Suppressor macrophage treated with lipopolysaccharide for 4 hours (primary cell): ENCODE measurements around the gene YJEFN3.

ENCODE experiments used
- DNase-seq: peaks from one replicate; pipeline ENCODE4 v3.0.0-alpha.2; 2020

Gene YJEFN3

GRCh38 chr19:19558055-19558454 lies 29.3 kb downstream of the YJEFN3 start:
- DNase-seq: no peak

DNA sequence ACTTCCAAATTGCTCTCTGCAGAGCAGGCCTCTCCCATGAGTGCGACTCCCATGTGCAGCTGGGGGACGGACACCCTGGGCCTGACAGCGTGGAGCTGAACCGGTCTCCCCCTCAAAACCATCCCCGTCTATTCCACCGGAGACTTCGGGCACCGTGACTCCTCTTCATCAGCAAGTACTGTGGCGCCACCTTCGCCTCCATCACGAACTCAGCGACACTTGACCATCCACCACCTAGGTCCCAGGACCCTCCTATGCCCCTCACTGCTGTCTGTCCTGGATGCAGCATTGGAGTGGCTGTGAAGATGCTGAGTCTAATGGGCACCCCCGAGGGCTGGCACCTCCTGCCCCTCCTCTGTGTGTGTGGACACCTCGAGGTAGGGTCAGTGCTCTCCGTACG lies 29.9 kb downstream of the YJEFN3 start:
- no peak for DNase-seq

DNA sequence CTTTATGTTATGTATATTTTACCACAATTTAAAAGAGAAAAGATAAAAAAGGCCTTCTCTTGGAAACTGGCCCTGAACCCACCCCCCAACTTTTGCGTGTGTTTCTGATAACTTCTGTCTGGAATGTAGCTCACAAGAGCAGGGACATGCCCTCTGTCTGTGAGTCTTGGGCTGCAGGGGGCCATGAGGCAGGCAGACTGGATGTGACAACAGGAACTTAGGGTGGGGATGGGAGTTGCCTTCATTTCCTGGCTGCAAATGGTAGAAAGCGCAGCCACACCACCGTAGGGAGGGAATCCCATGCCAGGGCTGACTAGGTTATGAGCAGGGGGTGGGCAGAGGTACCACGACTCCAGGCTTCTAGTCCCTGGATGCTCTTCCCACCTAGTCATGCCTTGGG lies 31.2 kb downstream of the YJEFN3 start:
- no peak for DNase-seq

DNA sequence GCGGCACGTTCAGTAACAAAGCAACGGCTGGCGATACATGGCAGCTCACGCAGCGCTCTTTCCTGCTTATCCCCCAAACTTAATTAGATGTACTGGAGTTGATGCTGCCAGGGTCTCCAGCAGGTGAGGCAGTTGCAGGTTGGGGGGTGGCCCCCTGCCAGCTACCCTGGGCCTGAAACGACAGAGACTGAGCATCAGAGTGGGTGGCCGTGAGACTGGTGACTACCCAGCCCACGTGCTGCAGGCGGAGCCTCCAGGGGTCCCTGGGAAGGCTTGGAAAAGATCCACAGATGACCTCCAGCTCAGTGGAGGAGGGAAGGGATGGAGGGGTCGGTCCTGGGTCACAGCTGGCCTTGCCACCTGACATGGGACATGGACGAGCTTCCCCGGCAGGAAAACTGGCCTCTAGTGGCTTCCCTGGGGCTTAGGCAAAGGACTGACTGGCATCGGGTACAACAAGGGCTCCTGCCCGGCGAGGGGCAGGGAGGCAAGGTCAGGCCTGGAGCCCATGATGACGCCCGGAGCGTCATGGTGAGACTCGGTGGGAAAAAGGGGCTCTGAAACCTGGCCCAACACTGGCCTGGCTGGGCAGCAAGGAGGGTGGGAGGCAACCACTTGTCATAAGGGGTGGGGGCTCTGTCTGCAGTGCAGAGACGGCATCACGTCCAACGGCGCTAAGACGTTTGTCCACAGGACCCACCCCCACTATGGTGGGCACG lies 33.4 kb downstream of the YJEFN3 start:
- DNase-seq: no peak

DNA sequence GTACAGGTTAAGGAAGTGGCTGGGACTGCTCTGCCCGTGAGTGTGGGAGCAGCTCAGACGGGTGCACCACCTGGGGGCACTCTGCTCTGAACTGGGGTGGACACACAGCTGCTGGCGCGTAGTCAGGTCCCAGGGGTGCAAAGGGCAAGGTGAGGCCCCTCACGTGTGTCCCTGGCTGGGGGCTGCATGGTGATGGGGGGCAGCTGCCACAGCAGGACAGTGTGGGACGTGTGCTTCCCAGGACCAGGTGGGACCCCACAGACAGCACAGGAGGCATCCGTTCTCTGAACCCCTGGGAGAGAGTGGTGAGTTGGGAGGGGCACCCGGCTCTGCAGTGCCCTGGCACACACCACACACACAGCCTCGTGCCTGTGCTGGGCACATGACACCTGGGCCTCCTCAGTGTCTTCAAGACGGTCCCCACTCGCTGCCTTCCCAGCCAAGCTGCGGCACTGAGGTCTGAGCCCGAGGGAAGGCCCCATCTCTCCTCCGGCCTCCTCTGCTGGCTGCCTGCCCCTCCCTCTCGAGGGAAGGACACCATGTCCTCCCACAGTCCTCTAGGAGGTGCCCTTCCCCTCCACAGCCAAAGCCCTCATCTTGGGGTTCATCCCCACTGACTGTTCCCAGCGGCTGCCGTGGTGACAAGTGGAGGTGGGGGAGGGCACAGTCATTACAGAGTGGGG lies 34.1 kb downstream of the YJEFN3 start:
- no peak for DNase-seq

GRCh38 chr19:19563348-19563848 lies 34.7 kb downstream of the YJEFN3 start:
- DNase-seq: no peak

- DNase-seq: no peak
Observed at GRCh38 chr19:19566306-19566705, 37.6 kb downstream of the YJEFN3 start.

DNA sequence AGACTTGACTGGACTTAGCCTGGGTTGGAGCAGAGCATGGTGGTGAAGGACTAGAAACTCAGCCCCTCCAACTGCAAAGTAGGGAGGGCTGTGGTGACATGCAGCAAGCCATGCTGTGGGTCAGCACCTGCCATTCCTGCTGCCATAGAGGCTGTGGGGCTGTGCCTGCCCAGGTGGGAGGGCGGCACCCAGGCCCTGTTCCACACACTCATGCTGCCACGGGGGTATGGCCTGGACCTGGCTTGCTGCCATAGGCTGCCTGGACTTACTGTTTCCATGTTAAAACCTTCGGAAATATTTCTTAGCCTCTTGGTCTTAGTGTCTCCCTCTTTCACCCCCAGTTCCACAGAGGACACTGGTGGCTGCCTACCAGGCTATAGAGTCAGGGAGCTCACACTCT lies 38.7 kb downstream of the YJEFN3 start:
- no peak for DNase-seq

DNA sequence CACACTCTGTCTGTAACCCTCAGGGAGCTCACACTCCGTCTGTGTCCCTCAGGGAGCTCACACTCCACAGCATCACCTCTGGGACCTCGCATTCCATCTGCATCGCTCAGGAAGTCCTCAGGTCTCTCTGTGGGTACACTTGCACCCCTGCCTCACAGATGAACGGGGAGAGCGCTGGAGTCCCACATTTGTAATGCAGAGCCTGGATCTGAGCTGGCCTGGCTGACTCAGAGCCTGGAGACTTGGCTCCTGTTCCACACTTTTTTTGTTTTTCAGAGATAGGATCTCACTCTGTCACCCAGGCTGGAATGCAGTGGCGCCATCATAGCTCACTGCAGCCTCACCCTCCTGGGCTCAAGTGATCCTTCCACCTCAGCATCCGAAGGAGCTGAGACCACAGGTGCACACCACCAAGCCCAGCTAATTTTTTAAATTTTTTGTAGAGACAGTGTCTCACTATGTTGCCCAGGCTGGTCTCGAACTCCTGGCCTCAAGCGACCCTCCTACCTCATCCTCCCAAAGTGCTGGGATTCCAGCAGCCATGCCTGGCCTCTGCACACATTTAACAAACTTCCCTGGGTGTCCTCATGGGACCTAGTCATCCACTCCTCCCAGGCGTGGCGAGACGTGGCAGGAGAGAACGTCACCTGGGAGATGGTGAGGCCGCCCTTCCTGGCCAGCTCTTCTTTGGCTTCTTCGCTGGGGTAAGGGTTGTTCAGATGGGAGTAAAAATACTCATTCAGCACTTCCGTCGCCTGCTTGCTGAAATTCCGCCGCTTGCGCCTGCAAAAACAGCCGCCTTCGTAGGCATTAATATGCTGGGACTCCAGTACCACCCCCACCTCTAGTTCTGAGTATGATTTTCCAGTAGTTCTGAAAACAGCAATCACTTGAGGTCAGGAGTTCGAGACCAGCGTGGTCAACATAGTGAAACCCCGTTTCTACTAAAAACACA lies 40.4 kb downstream of the YJEFN3 start:
- no peak for DNase-seq

DNA sequence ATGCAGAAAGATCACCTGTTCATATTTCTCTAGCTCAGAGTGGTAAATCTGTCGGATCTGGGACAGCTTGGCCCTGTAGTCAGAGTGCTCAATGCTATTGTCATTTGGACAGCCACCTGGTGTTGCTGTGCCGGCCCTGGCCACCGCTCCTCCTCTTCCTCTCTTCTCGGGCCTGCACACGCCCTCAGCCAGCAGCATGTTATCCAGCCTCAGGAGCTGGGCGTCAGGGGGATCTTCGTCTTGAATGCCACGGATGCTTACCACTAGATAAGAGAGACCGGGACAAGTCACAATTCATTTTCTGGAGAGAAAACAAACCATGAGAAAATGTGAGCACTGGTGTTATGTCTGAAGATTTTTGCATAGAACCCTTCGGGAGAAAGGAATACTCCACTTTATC lies 41.9 kb downstream of the YJEFN3 start:
- no peak for DNase-seq

GRCh38 chr19:19571071-19571786 lies 42.5 kb downstream of the YJEFN3 start:
- no peak for DNase-seq

GRCh38 chr19:19575411-19575810 lies 46.7 kb downstream of the YJEFN3 start:
- DNase-seq: no peak

- no peak for DNase-seq
Observed at GRCh38 chr19:19578252-19578651, 49.5 kb downstream of the YJEFN3 start.

GRCh38 chr19:19579533-19580361 lies 51.0 kb downstream of the YJEFN3 start:
- no peak for DNase-seq

- DNase-seq: no peak
Observed at GRCh38 chr19:19580418-19580817, 51.7 kb downstream of the YJEFN3 start.

GRCh38 chr19:19581391-19581790 lies 52.7 kb downstream of the YJEFN3 start:
- DNase-seq: no peak

DNA sequence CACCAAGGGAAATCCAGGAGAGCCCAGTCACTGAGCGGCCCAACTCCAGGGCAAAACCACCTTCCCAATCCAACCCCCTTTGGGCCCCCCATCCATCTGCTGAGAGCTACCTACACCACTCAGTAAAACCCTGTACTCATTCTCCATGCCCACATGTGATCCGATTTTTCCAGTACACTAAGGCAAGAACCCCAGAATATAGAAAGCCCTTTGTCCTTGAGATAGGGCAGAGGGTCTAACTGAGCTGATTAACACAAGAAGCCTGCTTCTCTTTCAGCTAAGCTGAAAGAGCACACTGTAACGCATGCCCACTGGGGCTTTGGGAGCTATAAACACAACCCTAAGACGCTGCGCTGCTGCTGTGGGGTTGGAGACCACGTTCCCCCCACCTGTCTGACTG lies 53.8 kb downstream of the YJEFN3 start:
- no peak for DNase-seq

DNA sequence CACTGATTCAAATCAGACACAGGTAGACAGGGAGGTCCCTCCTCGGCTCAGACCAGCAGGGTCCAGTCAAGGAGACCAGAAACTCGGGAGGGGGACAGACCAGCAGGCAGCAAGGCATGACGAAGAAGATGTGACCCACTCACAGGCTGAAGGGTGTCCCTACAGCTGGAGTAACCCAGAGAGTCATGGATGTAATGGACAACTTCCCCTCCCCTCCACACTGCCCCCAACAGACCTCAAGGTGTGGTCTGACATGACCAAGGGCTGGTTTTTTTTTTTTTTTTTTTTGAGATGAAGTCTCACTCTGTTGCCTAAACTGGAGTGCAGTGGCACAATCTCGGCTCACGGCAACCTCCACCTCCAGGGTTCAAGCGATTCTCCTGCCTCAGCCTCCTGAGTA lies 55.6 kb downstream of the YJEFN3 start:
- no peak for DNase-seq
